Kidney (tissue), 14 donors: ENCODE measurements around the gene SELENOK. TPM values are rescaled to one million over a fixed set of nuclear protein-coding genes. Genes with fewer than 3 reads are reported as not detected.

Experiments
- DNase-seq, 5 donors: peaks; one replicate each; pipeline ENCODE4 v3.0.0-alpha.2; 2013 to 2020
- FAIRE-seq: peaks from 2 replicates; lab custom pipeline; 2012; peaks lifted over from hg19 to GRCh38; lab: Jason Lieb, UNC
- H3K27ac ChIP-seq, 2 donors: one replicate each; pipeline ENCODE4 v1.7.0; 2013; ENCODE audit warnings: low read depth in 2 of 2, low read length in 2 of 2, inconsistent platforms in 1 of 2
- H3K27me3 ChIP-seq: one replicate; pipeline ENCODE4 v1.7.1; 2013; ENCODE audit warnings: low read length, inconsistent platforms; ENCODE audit not compliant: control insufficient read depth, insufficient read depth
- H3K36me3 ChIP-seq, 3 donors: one replicate each; pipeline versions ENCODE4 v1.7.0 to v1.7.1; 2013; ENCODE audit warnings: low read length in 3 of 3, control low read depth in 1 of 3, inconsistent platforms in 1 of 3; ENCODE audit not compliant: insufficient read depth in 3 of 3, control insufficient read depth in 2 of 3
- H3K4me1 ChIP-seq, 3 donors: one replicate each; pipeline versions ENCODE4 v1.7.0 to v1.7.1; 2013; ENCODE audit warnings: low read length in 3 of 3, inconsistent platforms in 1 of 3, low read depth in 1 of 3; ENCODE audit not compliant: control insufficient read depth in 2 of 3, insufficient read depth in 2 of 3
- H3K4me3 ChIP-seq, 3 donors: one replicate each; pipeline versions ENCODE4 v1.7.0 to v1.8.1; 2013; ENCODE audit warnings: low read length in 3 of 3, control low read depth in 1 of 3, inconsistent platforms in 1 of 3
- H3K9ac ChIP-seq, 3 donors: one replicate each; pipeline versions ENCODE4 v1.7.0 to v1.7.1; 2013; ENCODE audit warnings: low read length in 3 of 3, control low read depth in 1 of 3, inconsistent platforms in 1 of 3
- H3K9me3 ChIP-seq, 3 donors: one replicate each; pipeline versions ENCODE4 v1.7.0 to v1.7.1; 2013; ENCODE audit warnings: low read length in 3 of 3, control low read depth in 1 of 3, inconsistent platforms in 1 of 3; ENCODE audit not compliant: control insufficient read depth in 2 of 3, insufficient read depth in 1 of 3
- CTCF ChIP-seq: IDR thresholded peaks from 3 replicates; pipeline ENCODE4 v1.5.1; 2012; ENCODE audit warnings: mild to moderate bottlenecking, moderate library complexity, borderline replicate concordance; ENCODE audit not compliant: insufficient read depth; ENCODE audit errors: extremely low read depth
- intact Hi-C: fragments of 100-400 bp; cut with DNase I; formaldehyde crosslinking; loops from one replicate; pipeline ENCODE4 v1.11.1; 2022
- polyA plus RNA-seq: library from polyadenylated mRNA; stranded (reverse); fragments of 350-450 nt; fragmentation: Illumina TruSeq; extraction: RNeasy Lipid Tissue Mini Kit (QIAGEN cat#74804); gene quantifications from one replicate; pipeline ENCODE4 v1.2.3, GENCODE V29; 2014; ENCODE audit warnings: low read depth, low replicate concordance; ENCODE audit not compliant: insufficient read depth
- total RNA-seq: library from RNA; stranded (reverse); fragmentation: NEBNext Ultra II Directional; extraction: Animal tissue kit (Norgen Biotek cat#: 25700); gene quantifications from one replicate; pipeline ENCODE4 v1.2.1, GENCODE V29; 2021
- donor health status: control.
- donor health status: control.
- donor health status: control.
- donor health status: control.
- donor health status: control.
- donor health status: DM: yes; HTN: yes; CAD: no.
- donor health status: Normal renal cell carcinoma (clear cell type).

SELENOK gene
- total and polyA plus RNA-seq, 2 donors from 2014 or later: 51.0 to 106 TPM

DNA sequence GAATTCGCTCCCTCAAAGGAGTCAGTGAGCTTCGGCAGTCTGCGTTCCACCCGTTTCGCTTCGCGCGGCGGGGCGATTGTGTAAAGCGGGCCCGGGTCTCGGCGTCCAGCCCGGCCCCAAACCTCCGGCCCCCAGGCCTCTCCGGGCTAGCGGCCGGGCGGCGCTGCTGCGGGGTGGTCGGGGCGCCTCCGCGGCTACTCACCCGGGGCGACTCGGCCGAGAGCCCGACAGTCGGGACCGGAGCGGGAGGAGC lies 45.9 kb downstream of the SELENOK start:
- Histone ChIP-seq H3K4me1 (peaks cover 0 to 17% (median 14%) of the 10 kb centered on the region in 3 donors), H3K4me3 (peak overlapping the region; percentile 65 to 79 (median 69)), H3K9ac (peak overlapping the region in 2 of 3 donors; percentile 63 to 77), H3K9me3 (no peaks in the 10 kb centered on the region), H3K27ac (peak overlapping the region; percentile 94 to 95), H3K36me3 (no peaks in the 10 kb centered on the region), H3K27me3 (peaks cover 7% of the 10 kb centered on the region)
- no peak for DNase-seq
- no peak for TF ChIP-seq CTCF
- intact Hi-C loops: no loop called here
- no peak for FAIRE-seq

- peak overlapping the region in 2 of 3 donors; percentile 63 to 77 for H3K9ac ChIP-seq
Observed at GRCh38 chr3:53845103-53845880, 46.4 kb downstream of the SELENOK start.

GRCh38 chr3:53844262-53845102 lies 47.2 kb downstream of the SELENOK start:
- intact Hi-C loops: no loop called here
- Histone ChIP-seq H3K27me3 (peaks cover 7% of the 10 kb centered on the region), H3K36me3 (no peaks in the 10 kb centered on the region), H3K4me1 (peaks cover 0 to 22% (median 14%) of the 10 kb centered on the region in 3 donors), H3K4me3 (peak overlapping the region in 2 of 3 donors; percentile 69 to 79), H3K9ac (peak overlapping the region in 1 of 3 donors; percentile 77), H3K9me3 (no peaks in the 10 kb centered on the region), H3K27ac (peak overlapping the region; percentile 94 to 95)
- DNase-seq: no peak
- no peak for FAIRE-seq
- no peak for TF ChIP-seq CTCF

More at GRCh38 chr3:53845103-53845880, 46.4 kb downstream of the SELENOK start:
- H3K36me3 ChIP-seq: no peaks in the 10 kb centered on the region
- peaks cover 7% of the 10 kb centered on the region for H3K27me3 ChIP-seq
- H3K4me1 ChIP-seq: peaks cover 0 to 19% (median 14%) of the 10 kb centered on the region in 3 donors
- no peaks in the 10 kb centered on the region for H3K9me3 ChIP-seq
- FAIRE-seq: no peak
- no peak for TF ChIP-seq CTCF
- H3K27ac ChIP-seq: peak overlapping the region; percentile 94 to 95
- DNase-seq: peak; percentile 75 to 87 (median 84)
- peak overlapping the region; percentile 65 to 79 (median 69) for H3K4me3 ChIP-seq
- intact Hi-C loops: no loop called here
